ENCODE results near the gene ZNF821.
A peak's percentile ranks its signal among the peaks of the same experiment; 100 is the strongest.
"Not testable (repeated sequence)": the region's sequence is repeated elsewhere in the genome, so short reads cannot be mapped to it uniquely, and the experiment has no call there.

ZNF821 gene

GRCh38 chr16:71859762-71860521 lies 24.0 kb downstream of the ZNF821 start:
- DNase-seq (ENCODE audit: low spot score), result no peak

GRCh38 chr16:71855937-71856662 lies 27.9 kb downstream of the ZNF821 start:
- DNase-seq (ENCODE audit: low spot score), result no peak

GRCh38 chr16:71854369-71854948 lies 29.5 kb downstream of the ZNF821 start:
- no peak for DNase-seq (ENCODE audit: low spot score)

GRCh38 chr16:71853413-71853812 lies 30.6 kb downstream of the ZNF821 start:
- no peak for DNase-seq (ENCODE audit: low spot score)

GRCh38 chr16:71852561-71852960 lies 31.4 kb downstream of the ZNF821 start:
- no peak for DNase-seq (ENCODE audit: low spot score)

GRCh38 chr16:71852158-71852557 lies 31.8 kb downstream of the ZNF821 start:
- DNase-seq (ENCODE audit: low spot score), result no peak

- DNase-seq (ENCODE audit: low spot score), result no peak
Measured at GRCh38 chr16:71851746-71852145, 32.2 kb downstream of the ZNF821 start.

- no peak for DNase-seq (ENCODE audit: low spot score)
Measured at GRCh38 chr16:71848622-71849021, 35.4 kb downstream of the ZNF821 start.

GRCh38 chr16:71847096-71847495 lies 36.9 kb downstream of the ZNF821 start:
- DNase-seq (ENCODE audit: low spot score), result no peak

GRCh38 chr16:71846431-71846830 lies 37.6 kb downstream of the ZNF821 start:
- DNase-seq (ENCODE audit: low spot score), result peak; percentile 50

- peak; percentile 93 for DNase-seq (ENCODE audit: low spot score)
Measured at GRCh38 chr16:71845639-71846430, 38.1 kb downstream of the ZNF821 start, which contains the start of gene ATXN1L. Gene ATXN1L (plus strand): TSS chr16:71845976. CDS start chr16:71849741, 3,765 bp downstream.

- DNase-seq (ENCODE audit: low spot score), result no peak
Measured at GRCh38 chr16:71843572-71843971, 40.4 kb downstream of the ZNF821 start.

- no peak for DNase-seq (ENCODE audit: low spot score)
Measured at GRCh38 chr16:71840052-71840451, 43.9 kb downstream of the ZNF821 start.

GRCh38 chr16:71837150-71837549 lies 46.8 kb downstream of the ZNF821 start:
- no peak for DNase-seq (ENCODE audit: low spot score)

GRCh38 chr16:71834291-71834690 lies 49.7 kb downstream of the ZNF821 start:
- DNase-seq (ENCODE audit: low spot score), result no peak

- DNase-seq (ENCODE audit: low spot score), result not testable (repeated sequence)
Measured at GRCh38 chr16:71832112-71832511, 51.9 kb downstream of the ZNF821 start.

GRCh38 chr16:71831698-71832097 lies 52.3 kb downstream of the ZNF821 start:
- not testable (repeated sequence) for DNase-seq (ENCODE audit: low spot score)

- DNase-seq (ENCODE audit: low spot score), result no peak
Measured at GRCh38 chr16:71830359-71830758, 53.6 kb downstream of the ZNF821 start.

- no peak for DNase-seq (ENCODE audit: low spot score)
Measured at GRCh38 chr16:71826533-71827017, 57.4 kb downstream of the ZNF821 start.

GRCh38 chr16:71817155-71817500 lies 66.9 kb downstream of the ZNF821 start:
- not testable (repeated sequence) for DNase-seq (ENCODE audit: low spot score)

GRCh38 chr16:71811261-71811803 lies 72.7 kb downstream of the ZNF821 start:
- DNase-seq (ENCODE audit: low spot score), result no peak

- not testable (repeated sequence) for DNase-seq (ENCODE audit: low spot score)
Measured at GRCh38 chr16:71810155-71810530, 73.8 kb downstream of the ZNF821 start.
